A204.1 (cell line): ENCODE data around the gene ATP9B.
"Not testable (repeated sequence)": the region's sequence is repeated elsewhere in the genome, so short reads cannot be mapped to it uniquely, and the experiment has no call there.

Source experiments
- FAIRE-seq: peaks from 2 replicates; lab custom pipeline; 2012; peaks lifted over from hg19 to GRCh38; lab: Jason Lieb, UNC

The ATP9B gene

DNA sequence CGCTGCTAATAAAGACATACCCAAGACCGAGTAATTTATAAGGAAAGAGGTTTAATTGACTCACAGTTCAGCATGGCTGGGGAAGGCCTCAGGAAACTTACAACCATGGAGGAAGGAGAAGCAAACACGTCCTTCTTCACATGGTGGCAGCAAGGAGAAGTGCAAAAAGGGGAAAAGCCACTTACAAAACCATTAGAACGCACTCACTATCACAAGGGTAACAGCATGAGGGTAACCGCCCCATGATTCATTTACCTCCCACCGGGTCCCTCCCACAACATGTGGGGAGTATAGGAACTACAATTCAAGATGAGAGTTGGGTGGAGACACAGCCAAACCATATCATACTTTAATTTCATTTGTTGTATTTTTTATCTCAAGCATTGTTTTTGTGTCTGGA lies 67.5 kb downstream of the ATP9B start:
- no peak for FAIRE-seq

- no peak for FAIRE-seq
Measured at GRCh38 chr18:79139206-79139605, 70.0 kb downstream of the ATP9B start.

GRCh38 chr18:79147014-79147413 lies 77.8 kb downstream of the ATP9B start:
- no peak for FAIRE-seq

- no peak for FAIRE-seq
Measured at GRCh38 chr18:79151191-79151590, 82.0 kb downstream of the ATP9B start.

DNA sequence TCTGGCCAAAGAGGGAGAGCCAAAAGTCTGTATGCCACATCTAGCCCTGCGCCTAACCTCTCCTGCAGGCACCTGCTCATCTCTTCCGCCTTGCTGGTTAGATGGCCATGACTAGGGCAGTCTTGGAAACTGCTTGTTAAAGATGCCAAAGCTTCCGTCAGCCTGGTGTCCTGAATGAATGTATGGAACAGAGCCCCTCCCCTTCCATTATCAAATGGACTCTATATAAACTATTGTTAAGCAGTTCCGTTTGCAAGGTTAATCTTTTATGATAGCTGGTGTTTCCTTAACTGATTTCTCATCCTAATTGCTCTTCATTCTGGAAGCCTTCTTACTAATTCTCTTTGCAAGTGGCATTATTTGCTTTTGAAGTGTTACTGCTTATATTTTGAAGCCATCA lies 87.1 kb downstream of the ATP9B start:
- no peak for FAIRE-seq

DNA sequence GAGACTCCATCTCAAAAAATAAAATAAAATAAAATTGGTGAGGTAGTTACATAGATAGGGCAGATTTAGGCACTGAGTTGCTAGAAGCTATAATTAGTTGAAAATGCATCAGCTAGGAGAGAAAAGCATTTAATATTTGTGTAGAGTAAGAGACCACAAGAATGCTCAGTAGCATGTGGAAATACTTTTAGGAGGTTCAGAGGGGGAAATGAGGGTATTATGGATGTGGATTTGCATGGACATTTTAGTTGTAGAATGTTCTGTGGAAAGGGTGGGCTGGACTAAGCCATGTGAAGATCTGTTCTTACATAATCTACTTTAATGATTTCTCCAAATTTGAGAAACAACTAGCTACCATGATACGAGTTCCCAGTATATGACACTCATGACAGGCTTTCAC lies 95.5 kb downstream of the ATP9B start:
- no peak for FAIRE-seq

DNA sequence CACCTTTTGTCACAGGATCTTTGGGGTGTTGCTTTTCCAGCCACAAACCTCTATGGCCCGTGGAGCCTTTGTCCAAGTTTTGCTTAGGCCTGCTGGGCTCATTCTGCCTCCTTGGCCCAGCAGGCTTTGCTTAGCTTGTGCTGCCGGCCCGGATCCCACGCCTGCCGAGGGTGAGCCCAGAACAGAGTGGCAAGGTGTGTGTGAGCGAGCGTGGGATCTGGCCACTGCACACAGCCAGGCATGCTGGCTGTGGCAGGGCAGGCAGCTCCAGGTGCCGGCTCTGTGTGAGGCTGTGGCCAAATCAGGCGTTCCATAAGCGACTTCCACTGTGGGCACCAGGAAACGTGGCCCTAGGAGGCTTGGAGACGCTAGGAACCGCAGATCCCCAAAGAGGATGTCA lies 97.5 kb downstream of the ATP9B start:
- no peak for FAIRE-seq

DNA sequence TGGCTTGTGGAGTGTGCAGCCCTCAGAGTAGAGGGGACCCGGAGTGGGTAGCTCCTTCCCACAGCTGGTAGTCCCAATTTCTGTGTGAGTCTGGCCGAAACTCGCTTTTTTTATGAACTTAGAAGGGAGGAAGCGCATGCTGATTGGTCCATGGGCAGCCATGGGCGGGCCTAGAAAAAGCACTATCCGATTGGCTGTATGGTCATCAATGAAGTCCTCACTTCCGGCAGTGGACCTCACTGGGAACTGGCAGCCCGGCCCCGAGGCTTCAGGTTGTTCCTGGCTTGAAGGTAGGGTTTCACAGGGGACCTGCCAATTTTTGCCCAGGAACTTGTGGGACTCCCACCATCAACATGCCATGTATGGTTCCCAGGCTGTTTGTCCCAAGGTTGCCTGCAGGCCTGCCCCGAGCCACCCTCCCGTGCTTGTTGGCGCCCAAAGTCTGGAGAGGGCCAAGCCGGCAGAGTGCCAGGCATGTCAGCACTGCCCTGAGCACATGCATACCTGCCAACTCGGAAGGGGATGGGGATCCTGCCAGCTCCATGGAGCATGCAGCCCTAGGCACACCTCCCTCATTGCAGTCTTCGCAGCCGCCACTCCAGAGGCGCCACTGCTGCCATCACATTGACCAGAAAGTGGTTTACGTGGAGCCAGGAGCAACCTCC lies 98.5 kb downstream of the ATP9B start:
- FAIRE-seq, result no peak

- no peak for FAIRE-seq
Measured at GRCh38 chr18:79169958-79170555, 100.9 kb downstream of the ATP9B start.

GRCh38 chr18:79172331-79172730 lies 103.1 kb downstream of the ATP9B start:
- FAIRE-seq, result not testable (repeated sequence)

DNA sequence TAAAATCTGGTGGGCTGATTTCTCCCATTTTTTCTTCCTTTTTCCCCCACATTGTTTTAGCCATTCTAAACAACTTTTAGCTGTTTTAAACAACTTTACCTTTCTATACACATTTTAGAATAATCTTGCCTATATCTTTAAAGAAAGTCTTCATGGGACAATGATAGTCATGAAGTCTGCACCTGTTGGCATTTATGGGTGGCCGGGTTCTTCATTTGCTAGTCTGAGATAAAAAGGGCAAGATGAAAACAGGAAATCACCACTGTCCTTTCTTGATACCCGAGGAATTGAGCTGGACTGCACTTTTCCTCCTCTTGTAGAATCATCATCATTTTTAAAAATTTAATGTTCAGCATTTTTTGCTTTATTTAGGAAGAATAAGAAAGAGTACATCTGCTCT lies 104.5 kb downstream of the ATP9B start:
- FAIRE-seq, result no peak

DNA sequence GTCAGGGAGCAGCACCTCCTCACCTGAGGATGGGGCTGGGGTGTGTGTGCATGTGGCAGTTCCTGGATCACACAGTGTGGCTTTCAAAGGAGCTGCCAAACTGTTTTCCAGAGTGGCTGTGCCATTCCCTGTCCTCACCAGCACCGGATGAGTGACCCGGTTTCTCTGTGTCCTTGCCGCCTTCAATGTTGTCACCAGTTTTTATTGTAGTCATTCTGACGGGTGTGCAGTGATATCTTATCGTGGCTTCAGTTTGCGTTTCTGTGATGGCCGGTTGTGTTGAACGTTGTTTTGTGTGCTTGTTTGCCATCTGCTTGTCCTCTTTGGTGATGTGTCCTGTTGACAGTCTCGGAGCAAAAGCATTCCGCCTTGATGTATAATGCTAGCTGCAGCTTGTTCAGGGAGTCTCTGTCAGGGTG lies 108.9 kb downstream of the ATP9B start:
- no peak for FAIRE-seq

- no peak for FAIRE-seq
Measured at GRCh38 chr18:79182047-79182713, 113.0 kb downstream of the ATP9B start.

- FAIRE-seq, result no peak
Measured at GRCh38 chr18:79185648-79186047, 116.5 kb downstream of the ATP9B start.

DNA sequence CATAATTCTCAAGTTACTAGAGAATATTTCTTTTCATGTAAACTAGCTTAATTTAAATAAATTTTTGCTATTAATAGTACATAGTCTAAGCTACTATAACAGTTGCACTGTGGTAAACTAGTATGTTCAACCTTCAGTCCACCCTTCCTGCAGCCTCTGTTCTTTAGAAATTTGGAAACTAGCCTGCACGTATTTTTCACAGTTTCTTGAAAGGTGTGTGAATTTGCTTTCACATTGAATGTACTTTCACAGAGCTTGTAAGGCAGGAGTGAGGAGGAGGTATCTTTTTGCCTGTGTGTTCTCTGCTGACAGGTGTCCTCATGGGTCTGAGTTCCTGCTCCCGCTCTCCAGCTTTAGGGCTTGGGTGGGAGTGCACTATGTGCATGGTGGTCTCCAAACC lies 117.5 kb downstream of the ATP9B start:
- no peak for FAIRE-seq

DNA sequence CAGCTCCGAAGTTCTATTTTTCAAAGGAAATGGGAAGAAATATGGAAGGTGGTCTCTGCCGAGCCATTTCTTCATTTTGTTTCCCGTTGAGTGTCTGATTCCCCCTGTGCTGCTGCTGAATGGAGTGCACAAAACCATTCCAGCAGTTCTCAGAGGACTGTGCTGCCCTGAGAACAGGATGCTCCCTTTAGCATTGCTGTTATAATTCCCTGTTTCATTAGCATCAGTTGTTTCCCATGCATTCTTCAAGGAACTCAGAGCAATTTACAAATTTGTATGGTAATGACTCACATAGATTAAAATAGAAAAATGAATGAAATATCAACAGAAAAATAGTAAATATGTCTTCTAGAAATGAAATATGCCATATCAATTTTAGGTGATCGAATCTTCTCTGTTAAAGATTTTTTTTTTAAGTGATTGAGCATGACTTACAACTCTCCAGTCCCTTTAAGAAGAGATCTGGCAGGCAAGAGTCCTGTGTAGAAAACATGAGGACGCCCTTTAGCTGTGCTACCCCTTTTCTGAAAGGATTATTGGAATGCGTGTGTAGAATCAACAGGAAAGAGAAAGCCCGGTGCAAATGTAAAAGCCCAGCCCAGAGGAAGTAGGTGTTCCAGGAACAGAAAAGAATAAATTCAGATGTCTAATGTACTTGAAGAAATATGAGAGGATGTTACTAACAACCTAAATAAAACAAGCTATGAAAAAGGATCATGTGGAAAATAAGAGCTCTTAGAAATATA lies 118.5 kb downstream of the ATP9B start:
- FAIRE-seq, result no peak

- no peak for FAIRE-seq
Measured at GRCh38 chr18:79191418-79191817, 122.2 kb downstream of the ATP9B start.

GRCh38 chr18:79191956-79192355 lies 122.8 kb downstream of the ATP9B start:
- no peak for FAIRE-seq

GRCh38 chr18:79193826-79194225 lies 124.6 kb downstream of the ATP9B start:
- FAIRE-seq, result no peak

- FAIRE-seq, result no peak
Measured at GRCh38 chr18:79195716-79196683, 126.8 kb downstream of the ATP9B start.

DNA sequence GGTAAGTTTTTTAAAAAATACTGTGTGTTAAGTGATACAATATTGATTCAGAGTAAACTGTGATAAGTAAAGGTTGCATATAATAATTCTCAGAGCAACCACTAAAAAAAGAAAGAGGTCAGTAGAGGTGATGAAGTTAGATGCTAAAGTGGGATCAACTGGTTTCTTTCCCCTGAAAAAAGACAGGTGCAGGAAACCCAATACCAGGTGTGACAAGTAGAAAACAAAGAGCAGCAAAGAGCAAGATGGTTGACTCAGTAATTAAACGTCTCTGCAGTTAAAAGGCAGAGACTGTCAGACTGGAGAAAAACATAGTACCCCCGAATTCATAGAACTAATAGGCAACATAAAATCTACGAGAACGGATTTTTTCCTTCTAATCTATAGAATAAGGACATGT lies 128.3 kb downstream of the ATP9B start:
- FAIRE-seq, result no peak
